ENCODE results near the gene CTNNAL1. TPM values are rescaled to one million over a fixed set of nuclear protein-coding genes. Genes with fewer than 3 reads are reported as not detected.
A peak's percentile ranks its signal among the peaks of the same experiment; 100 is the strongest.
"Not testable (repeated sequence)": the region's sequence is repeated elsewhere in the genome, so short reads cannot be mapped to it uniquely, and the experiment has no call there.

The CTNNAL1 gene
- total and polyA plus RNA-seq, 4 donors, result 20.6 to 53.9 (median 37.0) TPM

DNA sequence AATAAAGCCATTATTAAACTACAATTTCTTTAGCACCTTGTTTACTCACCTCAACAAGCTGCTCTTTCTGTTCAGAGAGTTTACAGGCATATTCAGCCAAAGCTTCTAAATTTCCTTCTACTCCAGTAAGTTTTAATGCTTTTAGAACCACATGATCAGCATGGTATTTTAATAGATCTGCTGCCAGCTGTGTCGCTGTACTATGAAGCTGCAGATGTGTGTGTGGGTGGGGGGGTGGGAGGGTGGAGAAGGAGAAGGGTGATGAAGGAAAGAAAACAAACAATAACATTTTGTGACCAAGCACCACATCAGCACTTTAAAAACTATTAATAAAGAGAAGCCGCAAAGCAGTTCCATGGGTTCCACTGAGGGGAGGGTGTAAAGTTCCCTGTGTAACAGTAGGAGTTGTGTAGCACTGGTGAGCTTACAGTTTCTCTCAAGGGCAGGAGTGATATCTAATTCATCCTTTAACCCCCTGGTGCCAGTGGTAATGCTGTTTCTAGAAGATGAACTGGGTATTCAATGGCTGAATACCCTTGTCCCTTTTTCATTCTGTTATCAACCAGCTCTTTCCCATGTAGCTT is 40.6 kb downstream of the CTNNAL1 start:
- DNase-seq (peak; percentile 63 to 87 (median 83)), ATAC-seq (ENCODE audit: insufficient read depth, low FRiP score) (no peak)
- Histone ChIP-seq H3K36me3 (ENCODE audit: control insufficient read depth in 4 of 4, insufficient read depth in 4 of 4, low read length in 4 of 4) (peaks cover 0 to 10% (median 6%) of the 10 kb centered on the region in 4 donors), H3K4me1 (ENCODE audit: control insufficient read depth in 5 of 5, insufficient read depth in 5 of 5, low read length in 5 of 5) (peaks cover 1 to 27% (median 12%) of the 10 kb centered on the region in 5 donors), H3K9ac (ENCODE audit: insufficient read depth in 1 of 2, low read length in 2 of 2) (peak overlapping the region in 1 of 2 donors; percentile 48), H3K27me3 (ENCODE audit: control insufficient read depth in 3 of 3, insufficient read depth in 3 of 3, low read length in 2 of 3) (no peaks in the 10 kb centered on the region), H3K9me3 (ENCODE audit: control insufficient read depth in 4 of 4, insufficient read depth in 3 of 4, low read length in 3 of 4) (no peaks in the 10 kb centered on the region), H3K4me3 (no peak overlapping the region), H3K27ac (ENCODE audit: low read depth in 1 of 2, low read length in 1 of 2) (peak overlapping the region in 1 of 2 donors; percentile 41)
- TF ChIP-seq, protein P1, sequence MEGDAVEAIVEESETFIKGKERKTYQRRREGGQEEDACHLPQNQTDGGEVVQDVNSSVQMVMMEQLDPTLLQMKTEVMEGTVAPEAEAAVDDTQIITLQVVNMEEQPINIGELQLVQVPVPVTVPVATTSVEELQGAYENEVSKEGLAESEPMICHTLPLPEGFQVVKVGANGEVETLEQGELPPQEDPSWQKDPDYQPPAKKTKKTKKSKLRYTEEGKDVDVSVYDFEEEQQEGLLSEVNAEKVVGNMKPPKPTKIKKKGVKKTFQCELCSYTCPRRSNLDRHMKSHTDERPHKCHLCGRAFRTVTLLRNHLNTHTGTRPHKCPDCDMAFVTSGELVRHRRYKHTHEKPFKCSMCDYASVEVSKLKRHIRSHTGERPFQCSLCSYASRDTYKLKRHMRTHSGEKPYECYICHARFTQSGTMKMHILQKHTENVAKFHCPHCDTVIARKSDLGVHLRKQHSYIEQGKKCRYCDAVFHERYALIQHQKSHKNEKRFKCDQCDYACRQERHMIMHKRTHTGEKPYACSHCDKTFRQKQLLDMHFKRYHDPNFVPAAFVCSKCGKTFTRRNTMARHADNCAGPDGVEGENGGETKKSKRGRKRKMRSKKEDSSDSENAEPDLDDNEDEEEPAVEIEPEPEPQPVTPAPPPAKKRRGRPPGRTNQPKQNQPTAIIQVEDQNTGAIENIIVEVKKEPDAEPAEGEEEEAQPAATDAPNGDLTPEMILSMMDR (IDR thresholded peaks at IDR 0.05; ENCODE audit: control extremely low read depth, extremely low read depth), result no peak
- 71 to 88% methylated on average over 2 of the region's 2 CpGs for WGBS, 2 donors

DNA sequence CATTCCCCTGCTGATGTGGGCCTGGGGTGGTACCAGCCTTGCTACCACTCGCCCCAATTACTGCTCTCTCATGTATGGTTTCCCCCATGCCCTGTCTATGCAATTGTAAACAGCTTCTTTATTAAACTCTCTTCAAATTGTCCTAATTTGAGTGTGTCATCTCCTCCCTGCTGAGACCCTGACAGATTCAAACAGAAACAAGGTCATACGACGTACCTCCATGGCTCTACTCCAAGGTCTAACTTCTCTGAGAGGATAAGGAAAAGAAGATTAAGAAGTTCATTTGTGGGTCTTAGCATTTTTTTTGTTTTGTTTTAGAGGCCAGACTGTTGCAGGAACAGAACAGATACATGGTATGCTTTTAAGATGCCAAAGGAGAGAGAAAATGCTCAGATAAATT is 41.1 kb downstream of the CTNNAL1 start:
- Histone ChIP-seq H3K27me3 (ENCODE audit: control insufficient read depth in 3 of 3, insufficient read depth in 3 of 3, low read length in 2 of 3) (no peaks in the 10 kb centered on the region), H3K4me1 (ENCODE audit: control insufficient read depth in 5 of 5, insufficient read depth in 5 of 5, low read length in 5 of 5) (peaks cover 1 to 27% (median 14%) of the 10 kb centered on the region in 5 donors), H3K27ac (ENCODE audit: low read depth in 1 of 2, low read length in 1 of 2) (peak overlapping the region in 1 of 2 donors; percentile 41), H3K4me3 (no peak overlapping the region), H3K9me3 (ENCODE audit: control insufficient read depth in 4 of 4, insufficient read depth in 3 of 4, low read length in 3 of 4) (no peaks in the 10 kb centered on the region), H3K36me3 (ENCODE audit: control insufficient read depth in 4 of 4, insufficient read depth in 4 of 4, low read length in 4 of 4) (peaks cover 0 to 8% (median 6%) of the 10 kb centered on the region in 4 donors), H3K9ac (ENCODE audit: insufficient read depth in 1 of 2, low read length in 2 of 2) (no peak overlapping the region)
- WGBS, 2 donors, result 71 to 87% methylated on average over 3 of the region's 3 CpGs
- DNase-seq (no peak), ATAC-seq (ENCODE audit: insufficient read depth, low FRiP score) (no peak)
- TF ChIP-seq, protein P1 (IDR thresholded peaks at IDR 0.05; ENCODE audit: control extremely low read depth, extremely low read depth), result no peak

DNA sequence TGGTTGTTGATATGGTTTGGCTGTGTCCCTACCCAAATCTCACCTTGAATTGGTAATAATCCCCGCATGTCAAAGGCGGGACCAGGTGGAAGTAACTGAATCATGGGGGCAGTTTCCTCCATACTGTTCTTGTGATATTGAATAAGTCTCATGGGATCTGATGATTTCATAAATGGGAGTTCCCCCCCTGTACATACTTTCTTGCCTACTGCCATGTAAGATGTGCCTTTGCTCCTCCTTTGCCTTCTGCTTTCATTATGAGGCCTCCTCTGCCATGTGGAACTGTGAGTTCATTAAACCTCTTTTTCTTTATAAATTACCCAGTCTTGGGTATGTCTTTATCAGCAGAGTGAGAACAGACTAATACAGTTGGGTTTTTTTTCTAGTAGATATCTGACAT is 41.9 kb downstream of the CTNNAL1 start:
- peaks cover 1 to 27% (median 14%) of the 10 kb centered on the region in 5 donors for H3K4me1 ChIP-seq (ENCODE audit: control insufficient read depth in 5 of 5, insufficient read depth in 5 of 5, low read length in 5 of 5)
- H3K27ac ChIP-seq (ENCODE audit: low read depth in 1 of 2, low read length in 1 of 2); H3K27me3 ChIP-seq (ENCODE audit: control insufficient read depth in 3 of 3, insufficient read depth in 3 of 3, low read length in 2 of 3); ATAC-seq (ENCODE audit: insufficient read depth, low FRiP score); H3K9ac ChIP-seq (ENCODE audit: insufficient read depth in 1 of 2, low read length in 2 of 2); H3K4me3 ChIP-seq; DNase-seq; H3K36me3 ChIP-seq (ENCODE audit: control insufficient read depth in 4 of 4, insufficient read depth in 4 of 4, low read length in 4 of 4); H3K9me3 ChIP-seq (ENCODE audit: control insufficient read depth in 4 of 4, insufficient read depth in 3 of 4, low read length in 3 of 4): not testable (repeated sequence)
- 98 to 99% methylated on average over 2 of the region's 2 CpGs for WGBS, 2 donors

DNA sequence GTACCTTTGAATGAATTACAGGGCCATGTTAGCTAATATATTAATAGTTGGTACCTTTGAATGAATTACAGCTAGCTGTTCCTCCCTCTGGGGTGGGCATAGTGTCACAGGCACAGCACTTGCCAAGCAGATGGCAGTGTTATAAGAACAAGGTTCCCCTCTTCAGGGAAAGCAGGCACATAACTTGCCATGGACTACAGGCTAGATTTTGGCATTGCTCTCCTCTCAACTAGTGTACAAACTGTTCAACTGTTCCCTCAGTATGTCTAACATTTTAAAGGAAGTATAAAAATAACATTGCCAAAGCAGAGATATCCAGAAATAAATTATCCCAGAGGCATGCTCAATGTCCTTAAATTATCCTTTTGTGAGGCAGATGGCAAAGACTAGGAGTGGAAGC is 45.4 kb downstream of the CTNNAL1 start:
- Histone ChIP-seq H3K9me3 (ENCODE audit: control insufficient read depth in 4 of 4, insufficient read depth in 3 of 4, low read length in 3 of 4) (no peaks in the 10 kb centered on the region), H3K27ac (ENCODE audit: low read depth in 1 of 2, low read length in 1 of 2) (peak overlapping the region in 1 of 2 donors; percentile 46), H3K36me3 (ENCODE audit: control insufficient read depth in 4 of 4, insufficient read depth in 4 of 4, low read length in 4 of 4) (peaks cover 5 to 20% (median 10%) of the 10 kb centered on the region in 4 donors), H3K9ac (ENCODE audit: insufficient read depth in 1 of 2, low read length in 2 of 2) (no peak overlapping the region), H3K4me3 (no peak overlapping the region), H3K4me1 (ENCODE audit: control insufficient read depth in 5 of 5, insufficient read depth in 5 of 5, low read length in 5 of 5) (peaks cover 0 to 11% (median 10%) of the 10 kb centered on the region in 5 donors), H3K27me3 (ENCODE audit: control insufficient read depth in 3 of 3, insufficient read depth in 3 of 3, low read length in 2 of 3) (no peaks in the 10 kb centered on the region)
- ATAC-seq (ENCODE audit: insufficient read depth, low FRiP score) (no peak), DNase-seq (no peak)
- TF ChIP-seq, protein P1 (IDR thresholded peaks at IDR 0.05; ENCODE audit: control extremely low read depth, extremely low read depth), result no peak
